NCI-H187 treated with DMSO at 0.1 percent for 48 hours (cell line): ENCODE results near the gene SPATA46.

ENCODE experiments used
- DNase-seq: peaks from one replicate; lab custom pipeline; 2025; lab: John Stamatoyannopoulos, UW

The SPATA46 gene

GRCh38 chr1:162373541-162374260, 3.0 kb downstream of the SPATA46 start:
- DNase-seq, result no peak

GRCh38 chr1:162373072-162373427, 3.6 kb downstream of the SPATA46 start:
- DNase-seq, result no peak

GRCh38 chr1:162372159-162373071, 4.2 kb downstream of the SPATA46 start:
- DNase-seq, result no peak

GRCh38 chr1:162371611-162372010, 5.0 kb downstream of the SPATA46 start:
- DNase-seq, result no peak

GRCh38 chr1:162370721-162371120, 5.9 kb downstream of the SPATA46 start:
- no peak for DNase-seq

- peak; percentile 73 for DNase-seq
Observed at GRCh38 chr1:162370161-162370560, 6.5 kb downstream of the SPATA46 start.

GRCh38 chr1:162369571-162369970, 7.1 kb downstream of the SPATA46 start:
- no peak for DNase-seq

- DNase-seq, result no peak
Observed at GRCh38 chr1:162368451-162368850, 8.2 kb downstream of the SPATA46 start.

GRCh38 chr1:162367772-162368171, 8.9 kb downstream of the SPATA46 start:
- no peak for DNase-seq

- DNase-seq, result no peak
Observed at GRCh38 chr1:162367073-162367472, 9.6 kb downstream of the SPATA46 start.

- no peak for DNase-seq
Observed at GRCh38 chr1:162366671-162367070, 10.0 kb downstream of the SPATA46 start.

- no peak for DNase-seq
Observed at GRCh38 chr1:162366149-162366548, 10.5 kb downstream of the SPATA46 start.

GRCh38 chr1:162365284-162366020, 11.2 kb downstream of the SPATA46 start:
- no peak for DNase-seq

- no peak for DNase-seq
Observed at GRCh38 chr1:162364498-162364897, 12.2 kb downstream of the SPATA46 start.

GRCh38 chr1:162363823-162364222, 12.8 kb downstream of the SPATA46 start:
- no peak for DNase-seq

- no peak for DNase-seq
Observed at GRCh38 chr1:162361349-162361748, 15.3 kb downstream of the SPATA46 start.

- DNase-seq, result no peak
Observed at GRCh38 chr1:162360874-162361260, 15.8 kb downstream of the SPATA46 start.

- DNase-seq, result no peak
Observed at GRCh38 chr1:162360237-162360873, 16.3 kb downstream of the SPATA46 start.

GRCh38 chr1:162359523-162360236, 17.0 kb downstream of the SPATA46 start:
- no peak for DNase-seq

- DNase-seq, result no peak
Observed at GRCh38 chr1:162358928-162359327, 17.7 kb downstream of the SPATA46 start.

GRCh38 chr1:162357681-162358266, 18.9 kb downstream of the SPATA46 start:
- DNase-seq, result peak; percentile 36
